ENCODE results near the gene ADCY7.
A peak's percentile ranks its signal among the peaks of the same experiment; 100 is the strongest.

The ADCY7 gene

GRCh38 chr16:50263940-50264929, 2.1 kb upstream of the ADCY7 start:
- TF ChIP-seq ZNF70 (CRISPR knock-in tag; IDR thresholded peaks at IDR 0.05) (no peak), TCF4 (CRISPR knock-in tag; IDR thresholded peaks at IDR 0.05; ENCODE audit: borderline replicate concordance) (no peak), ESRRG (CRISPR knock-in tag; IDR thresholded peaks at IDR 0.05) (no peak), GLIS3 (CRISPR knock-in tag; IDR thresholded peaks at IDR 0.05) (no peak), ISL1 (CRISPR knock-in tag; IDR thresholded peaks at IDR 0.05) (no peak), POU6F1 (CRISPR knock-in tag; IDR thresholded peaks at IDR 0.05; ENCODE audit: borderline replicate concordance, low read depth) (no peak), TSHZ2 (CRISPR knock-in tag; IDR thresholded peaks at IDR 0.05) (no peak)
- no peak for ATAC-seq

GRCh38 chr16:50265260-50265659, 1.1 kb upstream of the ADCY7 start:
- peak; percentile 56 for ATAC-seq
- TF ChIP-seq CSDC2 (CRISPR knock-in tag; IDR thresholded peaks at IDR 0.05) (no peak), POU6F1 (CRISPR knock-in tag; IDR thresholded peaks at IDR 0.05; ENCODE audit: borderline replicate concordance, low read depth) (no peak), ISL1 (CRISPR knock-in tag; IDR thresholded peaks at IDR 0.05) (no peak), PATZ1 (CRISPR knock-in tag; IDR thresholded peaks at IDR 0.05; ENCODE audit: borderline replicate concordance) (no peak)

GRCh38 chr16:50265716-50266336, 525 bp upstream of the ADCY7 start:
- no peak for ATAC-seq
- no peak for TF ChIP-seq ISL1 (CRISPR knock-in tag; IDR thresholded peaks at IDR 0.05)
- no peak for TF ChIP-seq ARNTL (CRISPR knock-in tag; IDR thresholded peaks at IDR 0.05; ENCODE audit: borderline replicate concordance, low read depth)
- no peak for TF ChIP-seq RARB (CRISPR knock-in tag; IDR thresholded peaks at IDR 0.05)
- TF ChIP-seq CSDC2 (CRISPR knock-in tag; IDR thresholded peaks at IDR 0.05), result no peak
- TF ChIP-seq ZNF565 (CRISPR knock-in tag; conservative IDR thresholded peaks at IDR 0.05; ENCODE audit: low read depth), result no peak
- no peak for TF ChIP-seq ZFP30 (CRISPR knock-in tag; IDR thresholded peaks at IDR 0.05)
- no peak for TF ChIP-seq GLIS3 (CRISPR knock-in tag; IDR thresholded peaks at IDR 0.05)
- no peak for TF ChIP-seq POU6F1 (CRISPR knock-in tag; IDR thresholded peaks at IDR 0.05; ENCODE audit: borderline replicate concordance, low read depth)
- no peak for TF ChIP-seq ZFP3 (CRISPR knock-in tag; IDR thresholded peaks at IDR 0.05)
- no peak for TF ChIP-seq PATZ1 (CRISPR knock-in tag; IDR thresholded peaks at IDR 0.05; ENCODE audit: borderline replicate concordance)
- TF ChIP-seq CSRNP3 (CRISPR knock-in tag; IDR thresholded peaks at IDR 0.05), result no peak
- no peak for TF ChIP-seq SNAI2 (CRISPR knock-in tag; IDR thresholded peaks at IDR 0.05)
- no peak for TF ChIP-seq TSHZ2 (CRISPR knock-in tag; IDR thresholded peaks at IDR 0.05)
- no peak for TF ChIP-seq BACH2 (CRISPR knock-in tag; IDR thresholded peaks at IDR 0.05; ENCODE audit: borderline replicate concordance)
- TF ChIP-seq OSR1 (CRISPR knock-in tag; IDR thresholded peaks at IDR 0.05), result no peak

Data from SK-N-SH treated with all-trans-retinoic acid at 6 μM for 48 hours (cell line).